ENCODE measurements around the gene NEGR1. TPM values are rescaled to one million over a fixed set of nuclear protein-coding genes. Genes with fewer than 3 reads are reported as not detected.

Gene NEGR1
- total and polyA plus RNA-seq, 8 donors, result 1.2 to 35.4 (median 7.7) TPM

DNA sequence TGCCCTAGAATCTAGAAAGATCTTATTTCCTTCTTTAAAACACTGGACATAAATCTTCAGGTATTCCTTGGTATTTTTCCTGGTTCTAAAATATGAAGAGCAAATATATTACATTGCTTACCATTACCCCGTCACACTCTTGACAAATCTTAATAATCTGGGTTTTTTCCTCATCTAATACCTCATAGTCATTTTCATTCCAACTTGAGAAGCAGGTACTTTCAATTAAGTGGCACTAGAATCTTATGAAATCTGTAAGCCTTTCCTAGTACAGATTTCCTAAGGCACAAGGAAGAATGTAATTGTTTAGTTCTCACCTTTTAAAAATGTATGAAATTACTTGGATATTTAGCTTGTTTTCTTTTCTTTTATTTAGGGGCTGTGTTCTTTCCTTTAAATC lies 720.0 kb downstream of the NEGR1 start:
- Histone ChIP-seq H3K27me3 (no peaks in the 10 kb centered on the region), H3K36me3 (no peaks in the 10 kb centered on the region), H3K9me3 (no peaks in the 10 kb centered on the region), H3K27ac (peak overlapping the region in 1 of 5 donors; percentile 46), H3K4me1 (peaks cover 0 to 18% (median 4%) of the 10 kb centered on the region in 4 donors), H3K4me3 (no peak overlapping the region)
- DNase-seq, result no peak
- 1 to 85% (median 28%) methylated on average over 1 of the region's 1 CpG for WGBS, 5 donors
- TF ChIP-seq POLR2AphosphoS5 (IDR thresholded peaks at IDR 0.05), result no peak
- no peak for TF ChIP-seq POLR2A (IDR thresholded peaks at IDR 0.05)
- no peak for TF ChIP-seq EP300 (IDR thresholded peaks at IDR 0.05)
- TF ChIP-seq, protein P1, sequence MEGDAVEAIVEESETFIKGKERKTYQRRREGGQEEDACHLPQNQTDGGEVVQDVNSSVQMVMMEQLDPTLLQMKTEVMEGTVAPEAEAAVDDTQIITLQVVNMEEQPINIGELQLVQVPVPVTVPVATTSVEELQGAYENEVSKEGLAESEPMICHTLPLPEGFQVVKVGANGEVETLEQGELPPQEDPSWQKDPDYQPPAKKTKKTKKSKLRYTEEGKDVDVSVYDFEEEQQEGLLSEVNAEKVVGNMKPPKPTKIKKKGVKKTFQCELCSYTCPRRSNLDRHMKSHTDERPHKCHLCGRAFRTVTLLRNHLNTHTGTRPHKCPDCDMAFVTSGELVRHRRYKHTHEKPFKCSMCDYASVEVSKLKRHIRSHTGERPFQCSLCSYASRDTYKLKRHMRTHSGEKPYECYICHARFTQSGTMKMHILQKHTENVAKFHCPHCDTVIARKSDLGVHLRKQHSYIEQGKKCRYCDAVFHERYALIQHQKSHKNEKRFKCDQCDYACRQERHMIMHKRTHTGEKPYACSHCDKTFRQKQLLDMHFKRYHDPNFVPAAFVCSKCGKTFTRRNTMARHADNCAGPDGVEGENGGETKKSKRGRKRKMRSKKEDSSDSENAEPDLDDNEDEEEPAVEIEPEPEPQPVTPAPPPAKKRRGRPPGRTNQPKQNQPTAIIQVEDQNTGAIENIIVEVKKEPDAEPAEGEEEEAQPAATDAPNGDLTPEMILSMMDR (IDR thresholded peaks at IDR 0.05), result no peak
- intact Hi-C loops (cut with DNase I; ENCODE audit: low total_unique reads), result no loop called here

DNA sequence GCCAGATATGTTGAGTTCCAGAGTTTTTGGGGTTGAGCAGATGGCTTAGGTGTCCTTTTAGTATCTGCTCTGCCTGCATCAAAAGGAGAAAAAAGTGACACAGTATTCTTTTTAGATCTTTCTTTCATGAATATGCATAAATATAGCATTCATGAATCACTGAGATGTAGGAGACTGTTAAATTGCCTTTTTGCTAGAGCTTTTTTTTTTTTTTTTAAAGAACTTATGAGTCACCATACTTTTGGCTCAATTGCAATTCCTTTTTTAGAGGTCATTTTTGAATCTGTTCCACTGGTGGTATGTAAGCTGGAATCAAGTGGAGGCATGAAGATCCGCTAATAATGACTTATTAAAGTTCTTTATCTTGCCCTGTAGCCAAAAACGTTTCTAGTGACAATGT lies 720.6 kb downstream of the NEGR1 start:
- Histone ChIP-seq H3K27ac (peak overlapping the region in 1 of 5 donors; percentile 46), H3K36me3 (no peaks in the 10 kb centered on the region), H3K4me3 (no peak overlapping the region), H3K4me1 (peaks cover 0 to 18% (median 4%) of the 10 kb centered on the region in 4 donors), H3K9me3 (no peaks in the 10 kb centered on the region), H3K27me3 (no peaks in the 10 kb centered on the region)
- WGBS, 5 donors, result 36 to 52% (median 49%) methylated on average over 2 of the region's 2 CpGs
- DNase-seq, result peak in 1 of 2 donors; percentile 15
- TF ChIP-seq, protein P1 (IDR thresholded peaks at IDR 0.05), result no peak
- TF ChIP-seq POLR2A (IDR thresholded peaks at IDR 0.05) (no peak), EP300 (IDR thresholded peaks at IDR 0.05) (no peak), POLR2AphosphoS5 (IDR thresholded peaks at IDR 0.05) (no peak)
- intact Hi-C loops (cut with DNase I; ENCODE audit: low total_unique reads), result no loop called here

DNA sequence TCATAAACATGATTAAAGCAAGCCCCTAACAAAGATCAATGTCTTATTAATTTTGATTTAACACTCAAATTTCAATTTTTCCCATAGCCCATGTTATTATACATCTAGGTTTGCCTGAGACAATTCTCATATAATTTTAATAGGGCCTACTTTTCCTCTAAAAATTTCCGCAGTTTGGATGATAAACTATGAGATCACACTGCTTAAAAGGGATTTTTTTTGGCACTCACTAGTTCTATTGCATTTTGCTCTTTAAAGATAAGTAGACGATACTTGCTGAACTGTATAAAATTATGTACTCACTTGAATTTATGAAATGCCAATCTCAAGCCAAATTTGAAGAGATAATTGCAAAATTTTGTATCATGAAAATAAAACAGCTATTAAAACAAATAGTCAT lies 721.1 kb downstream of the NEGR1 start:
- WGBS, 5 donors, result 61 to 81% (median 79%) methylated on average over 2 of the region's 2 CpGs
- Histone ChIP-seq H3K36me3 (no peaks in the 10 kb centered on the region), H3K9me3 (no peaks in the 10 kb centered on the region), H3K4me1 (peaks cover 0 to 18% (median 4%) of the 10 kb centered on the region in 4 donors), H3K27me3 (no peaks in the 10 kb centered on the region), H3K4me3 (no peak overlapping the region), H3K27ac (peak overlapping the region in 1 of 5 donors; percentile 46)
- no peak for TF ChIP-seq EP300 (IDR thresholded peaks at IDR 0.05)
- TF ChIP-seq POLR2AphosphoS5 (IDR thresholded peaks at IDR 0.05), result no peak
- TF ChIP-seq POLR2A (IDR thresholded peaks at IDR 0.05), result no peak
- TF ChIP-seq, protein P1 (IDR thresholded peaks at IDR 0.05), result no peak
- intact Hi-C loops (cut with DNase I; ENCODE audit: low total_unique reads), result no loop called here
- DNase-seq, result peak in 1 of 2 donors; percentile 12

DNA sequence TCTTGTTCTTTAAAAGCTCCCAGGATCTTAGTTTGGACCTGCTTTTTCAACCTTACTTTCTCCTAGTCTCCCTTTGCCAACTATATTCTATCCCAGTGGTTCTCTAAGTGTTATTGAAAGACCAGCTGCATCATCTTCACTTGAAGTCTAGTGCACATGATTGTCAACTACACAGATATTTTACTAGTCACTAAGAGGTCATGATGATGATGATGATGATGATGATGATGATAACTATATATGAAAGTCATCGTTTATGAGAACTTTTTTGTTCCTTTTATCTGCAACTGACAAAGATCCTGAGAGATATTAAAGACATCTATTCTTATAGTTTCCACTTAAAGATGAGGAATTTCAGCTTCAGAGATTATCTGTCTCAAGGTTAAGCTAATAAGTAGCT lies 722.5 kb downstream of the NEGR1 start:
- no peak overlapping the region for H3K27ac ChIP-seq
- no peaks in the 10 kb centered on the region for H3K27me3 ChIP-seq
- H3K4me3 ChIP-seq, result no peak overlapping the region
- no peaks in the 10 kb centered on the region for H3K9me3 ChIP-seq
- peaks cover 0 to 11% (median 4%) of the 10 kb centered on the region in 4 donors for H3K4me1 ChIP-seq
- WGBS, 5 donors, result 81 to 96% (median 83%) methylated on average over 1 of the region's 1 CpG
- intact Hi-C loops (cut with DNase I; ENCODE audit: low total_unique reads), result no loop called here
- no peaks in the 10 kb centered on the region for H3K36me3 ChIP-seq
- DNase-seq, result no peak
- TF ChIP-seq, protein P1 (IDR thresholded peaks at IDR 0.05), result no peak
- TF ChIP-seq POLR2AphosphoS5 (IDR thresholded peaks at IDR 0.05), result no peak
- TF ChIP-seq POLR2A (IDR thresholded peaks at IDR 0.05), result no peak
- no peak for TF ChIP-seq EP300 (IDR thresholded peaks at IDR 0.05)

All from stomach (tissue), 9 donors.